SK-MEL-5 (cell line): ENCODE results near the gene DND1. TPM values are rescaled to one million over a fixed set of nuclear protein-coding genes. Genes with fewer than 3 reads are reported as not detected.
"Not testable (repeated sequence)": the region's sequence is repeated elsewhere in the genome, so short reads cannot be mapped to it uniquely, and the experiment has no call there.

Experiments used
- DNase-seq: peaks from one replicate; pipeline ENCODE4 v3.0.0-alpha.2; 2016; ENCODE audit warnings: low read depth, low spot score
- in situ Hi-C: cut with HindIII; loops from 2 replicates; pipeline ENCODE4 v1.10.0; 2016; ENCODE audit warnings: low sequenced_read_pairs, high pct_unique_total_duplicates, low pct_unique_long_range_greater_than_20kb
- total RNA-seq: library from RNA; depleted of rRNA; stranded (reverse); fragments of >200 nt; shearing (Covaris generic); gene quantifications from 2 replicates; pipeline ENCODE4 v1.2.3, GENCODE V29; 2014

Gene DND1
- total RNA-seq, 1 experiment from 2014 or later = 0.26 TPM

- in situ Hi-C loops = no loop called here
- DNase-seq = no peak
Measured at GRCh38 chr5:140678993-140679392, 5.6 kb upstream of the DND1 start.

GRCh38 chr5:140677947-140678346, 4.6 kb upstream of the DND1 start:
- no peak for DNase-seq
- in situ Hi-C loops = no loop called here

- in situ Hi-C loops = no loop called here
- no peak for DNase-seq
Measured at GRCh38 chr5:140674629-140675028, 1.3 kb upstream of the DND1 start.

GRCh38 chr5:140674211-140674610, 835 bp upstream of the DND1 start:
- in situ Hi-C loops = no loop called here
- DNase-seq = no peak

GRCh38 chr5:140672455-140673186, 755 bp downstream of the DND1 start:
- no peak for DNase-seq
- in situ Hi-C loops = no loop called here

DNA sequence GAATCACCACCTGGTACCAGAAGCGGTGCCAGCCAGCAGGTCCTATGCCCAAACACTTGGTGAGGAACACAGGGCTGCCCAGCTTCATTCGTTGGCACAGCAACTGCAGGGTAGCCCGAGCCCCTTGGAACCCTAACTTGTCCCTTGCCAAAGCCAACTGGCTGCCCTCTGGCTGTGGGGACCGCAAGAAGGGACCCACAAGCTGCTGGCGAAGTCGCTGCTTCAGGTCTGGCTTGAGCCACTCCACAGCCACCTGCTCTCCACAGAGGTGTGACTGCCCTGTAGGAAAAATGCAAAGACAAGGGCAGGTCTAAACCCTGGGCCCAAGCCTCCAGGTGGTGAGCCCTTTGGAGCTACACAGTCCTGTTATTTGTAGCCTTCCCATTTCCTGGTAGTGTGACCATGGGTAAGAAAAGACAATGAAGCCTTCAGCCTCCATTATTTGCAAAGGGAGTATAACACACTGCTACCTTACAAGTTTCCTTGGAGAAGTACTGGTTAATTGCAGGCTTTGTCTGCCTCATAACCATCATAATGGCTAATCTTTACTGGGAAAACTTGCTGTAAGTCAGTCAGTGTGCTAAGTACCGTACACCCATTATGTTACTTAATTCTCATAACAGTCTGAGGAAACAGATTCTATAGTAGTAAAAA, 1.8 kb downstream of the DND1 start:
- in situ Hi-C loops = no loop called here
- no peak for DNase-seq

DNA sequence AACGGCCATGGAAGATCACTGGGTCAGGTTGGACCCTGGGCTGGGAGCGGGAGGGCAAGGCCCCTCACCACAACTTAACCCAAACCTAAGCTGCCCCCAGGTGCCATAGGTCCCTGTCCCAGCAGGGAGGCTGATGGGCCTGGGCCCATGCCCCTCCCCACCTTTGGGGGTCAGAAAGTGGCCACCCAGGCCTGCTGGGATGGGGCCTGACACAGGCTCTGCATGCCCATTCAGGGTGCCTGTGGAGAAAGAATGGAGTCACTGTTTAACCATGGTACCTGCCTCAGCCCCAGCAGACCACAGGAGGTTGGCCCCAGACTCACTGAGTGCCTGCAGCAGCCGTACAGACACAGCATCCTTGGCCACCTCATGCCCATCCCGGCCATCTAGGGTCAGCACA, 2.3 kb downstream of the DND1 start:
- DNase-seq, in situ Hi-C loops: not testable (repeated sequence)

DNA sequence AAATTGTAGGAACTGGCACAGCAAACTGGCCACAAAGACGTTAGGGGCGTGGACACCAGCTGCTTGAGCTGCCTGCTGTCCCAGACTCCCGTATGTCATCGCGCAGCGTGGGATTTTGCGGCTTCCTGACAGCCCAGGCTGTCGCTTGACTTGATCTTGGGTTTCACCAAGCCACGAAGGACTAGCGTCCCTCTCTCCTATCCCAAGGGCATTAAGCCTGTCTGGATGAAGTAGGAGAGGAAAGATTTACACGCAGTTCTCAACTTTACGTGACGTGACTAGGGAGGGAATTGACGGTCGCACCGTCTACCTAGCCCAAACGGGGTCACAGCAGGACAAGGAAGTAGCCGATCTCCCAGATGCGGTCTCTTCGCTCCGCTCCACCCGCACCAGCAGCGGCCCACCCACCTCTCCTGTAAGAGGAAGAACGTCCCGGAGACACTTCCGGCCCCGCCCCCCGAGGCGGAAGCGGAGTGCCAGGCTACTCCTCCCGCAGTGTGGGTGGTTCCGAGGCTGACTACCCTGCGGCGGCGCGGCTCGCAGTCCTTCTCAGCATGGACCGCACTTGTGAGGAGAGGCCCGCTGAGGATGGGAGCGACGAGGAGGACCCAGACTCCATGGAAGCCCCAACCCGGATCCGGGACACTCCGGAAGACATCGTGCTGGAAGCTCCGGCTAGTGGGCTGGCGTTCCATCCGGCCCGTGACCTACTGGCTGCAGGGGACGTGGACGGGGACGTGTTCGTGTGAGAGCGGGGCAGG, 8.8 kb downstream of the DND1 start, which contains the start of gene WDR55:
WDR55 (plus strand) TSS at position 546 of the 761 bp plus-strand sequence; CDS start at position 555, 9 bp downstream.
- in situ Hi-C loops = no loop called here
- DNase-seq = peak; percentile 94

DNA sequence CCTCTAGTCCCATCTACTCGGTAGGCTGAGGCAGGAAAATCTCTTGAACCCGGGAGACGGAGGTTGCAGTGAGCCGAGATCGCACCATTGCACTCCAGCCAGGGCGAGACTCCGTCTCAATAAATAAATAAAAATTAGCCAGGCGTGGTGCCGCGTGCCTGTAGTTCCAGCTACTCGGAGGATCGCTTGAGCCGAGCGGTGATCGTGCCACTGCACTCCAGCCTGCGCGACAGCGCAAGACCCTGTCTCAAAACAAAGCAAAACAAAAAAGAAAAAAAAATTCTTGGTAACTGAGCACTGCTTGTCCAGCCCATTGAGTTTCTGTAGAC, 9.4 kb downstream of the DND1 start:
- in situ Hi-C loops = no loop called here
- no peak for DNase-seq

- DNase-seq, in situ Hi-C loops: not testable (repeated sequence)
Measured at GRCh38 chr5:140660371-140660770, 13.0 kb downstream of the DND1 start.

DNA sequence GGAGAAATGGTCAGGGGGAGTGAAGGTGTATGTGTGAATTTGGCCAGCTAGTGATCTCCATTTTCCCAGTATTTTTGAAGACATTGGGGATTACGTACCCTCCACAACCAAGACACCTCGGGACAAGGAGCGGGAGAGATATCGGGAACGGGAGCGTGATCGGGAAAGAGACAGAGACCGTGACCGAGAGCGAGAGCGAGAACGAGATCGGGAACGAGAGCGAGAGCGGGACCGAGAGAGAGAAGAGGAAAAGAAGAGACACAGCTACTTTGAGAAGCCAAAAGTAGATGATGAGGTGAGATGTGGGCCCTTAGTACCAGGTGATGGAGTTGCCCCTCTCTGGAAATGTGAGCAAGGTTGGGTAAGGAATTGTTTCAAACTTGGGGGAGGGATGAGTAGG, 14.5 kb downstream of the DND1 start:
- no peak for DNase-seq
- in situ Hi-C loops = no loop called here

GRCh38 chr5:140647042-140647419, 26.3 kb downstream of the DND1 start:
- in situ Hi-C loops = no loop called here
- DNase-seq = peak; percentile 7

DNA sequence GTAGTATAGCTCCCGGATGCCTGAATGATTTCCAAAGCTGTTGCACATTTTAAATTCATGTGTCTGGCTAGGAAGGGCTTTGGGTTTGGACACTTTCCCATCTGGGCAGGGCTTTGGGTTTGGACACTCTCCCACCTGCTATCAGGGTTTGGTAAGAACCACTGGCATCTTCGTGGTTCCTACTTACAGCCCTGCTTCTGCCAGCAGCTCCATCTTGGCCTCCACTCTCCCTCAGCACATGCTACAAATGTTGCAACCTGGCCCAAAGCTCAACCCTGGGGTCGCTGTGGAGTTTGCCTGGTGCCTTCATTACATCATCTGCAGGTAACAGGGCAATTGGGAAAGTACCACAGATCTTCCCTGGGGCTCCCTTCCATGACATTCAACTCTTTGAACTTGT, 30.7 kb downstream of the DND1 start:
- in situ Hi-C loops = no loop called here
- no peak for DNase-seq

GRCh38 chr5:140641716-140642115, 31.7 kb downstream of the DND1 start:
- DNase-seq = no peak
- in situ Hi-C loops = no loop called here

GRCh38 chr5:140639148-140639981, 34.0 kb downstream of the DND1 start, which contains the start of gene TMCO6:
Gene TMCO6, plus strand, starts transcription at chr5:140639451. Its CDS starts 77 bp downstream, at chr5:140639528.
- DNase-seq = peak; percentile 95
- in situ Hi-C loops = no loop called here

GRCh38 chr5:140638898-140639147, 34.6 kb downstream of the DND1 start:
- DNase-seq, in situ Hi-C loops: not testable (repeated sequence)

DNA sequence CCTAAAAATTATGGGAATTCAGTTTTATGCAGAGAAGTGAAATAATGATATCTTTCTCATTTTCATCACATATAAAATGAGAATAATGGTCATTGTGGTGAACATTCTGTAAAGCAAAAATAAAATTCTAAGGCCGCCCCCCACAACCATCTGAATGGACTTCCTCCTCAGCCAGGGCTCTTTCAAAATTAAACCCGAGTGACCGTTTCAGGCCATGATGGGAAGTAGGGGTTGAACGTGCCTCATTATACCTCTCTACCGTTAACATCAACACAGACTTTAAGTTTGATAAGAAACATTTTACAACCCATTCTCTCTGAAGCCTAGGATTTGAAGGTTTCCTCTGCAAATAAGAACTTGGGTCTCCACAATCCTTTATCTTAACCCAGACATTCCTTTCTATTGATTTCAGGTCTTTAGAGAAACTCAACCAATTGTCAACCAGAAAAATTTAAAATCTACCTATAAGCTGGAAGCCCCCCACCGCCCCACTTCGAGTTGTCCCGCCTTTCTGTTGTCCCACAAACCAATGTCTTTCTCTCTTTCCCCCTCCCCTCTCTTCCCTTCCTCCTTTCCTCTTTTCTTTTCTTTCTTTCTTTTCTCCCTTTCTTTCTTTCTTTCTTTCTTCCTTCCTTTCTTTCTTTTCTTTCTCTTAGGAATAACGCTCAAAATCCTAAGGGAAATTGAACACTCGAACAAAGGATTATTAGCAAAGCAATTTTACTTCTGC, 35.8 kb downstream of the DND1 start:
- no peak for DNase-seq
- in situ Hi-C loops = no loop called here
